GM19099 (cell line): Measurements from ENCODE around the gene CTTN.

Experiments
- POLR2A ChIP-seq: IDR thresholded peaks from 3 replicates; pipeline ENCODE4 v1.6.1; 2011; ENCODE audit warnings: low read depth; ENCODE audit not compliant: insufficient read length; ENCODE audit errors: extremely low read depth

The CTTN gene

GRCh38 chr11:70429428-70429705 is 31.0 kb downstream of the CTTN start:
- no peak for TF ChIP-seq POLR2A

GRCh38 chr11:70429724-70430521 is 31.6 kb downstream of the CTTN start:
- no peak for TF ChIP-seq POLR2A

- no peak for TF ChIP-seq POLR2A
Measured at GRCh38 chr11:70430671-70431574, 32.6 kb downstream of the CTTN start.

GRCh38 chr11:70431611-70432010 is 33.3 kb downstream of the CTTN start:
- TF ChIP-seq POLR2A, result no peak

GRCh38 chr11:70432065-70432464 is 33.7 kb downstream of the CTTN start:
- TF ChIP-seq POLR2A, result no peak

- TF ChIP-seq POLR2A, result no peak
Measured at GRCh38 chr11:70432580-70432979, 34.3 kb downstream of the CTTN start.

GRCh38 chr11:70433038-70433437 is 34.7 kb downstream of the CTTN start:
- no peak for TF ChIP-seq POLR2A

GRCh38 chr11:70433526-70433925 is 35.2 kb downstream of the CTTN start:
- no peak for TF ChIP-seq POLR2A

- no peak for TF ChIP-seq POLR2A
Measured at GRCh38 chr11:70433966-70434812, 35.9 kb downstream of the CTTN start.

- no peak for TF ChIP-seq POLR2A
Measured at GRCh38 chr11:70434813-70435278, 36.5 kb downstream of the CTTN start.

GRCh38 chr11:70435361-70435760 is 37.0 kb downstream of the CTTN start:
- no peak for TF ChIP-seq POLR2A

GRCh38 chr11:70435765-70436500 is 37.6 kb downstream of the CTTN start:
- no peak for TF ChIP-seq POLR2A

- TF ChIP-seq POLR2A, result no peak
Measured at GRCh38 chr11:70436501-70436860, 38.2 kb downstream of the CTTN start.

GRCh38 chr11:70437111-70437784 is 38.9 kb downstream of the CTTN start:
- no peak for TF ChIP-seq POLR2A
